ENCODE results near the gene UNKL. TPM values are rescaled to one million over a fixed set of nuclear protein-coding genes. Genes with fewer than 3 reads are reported as not detected.

Gene UNKL
- total and polyA plus RNA-seq, 2 of the 8 experiments (the other 6 are each of a cell fraction or from before 2014, with no cell fraction given) = 25.1 to 31.8 TPM

- TF ChIP-seq ASH2L (IDR thresholded peaks at IDR 0.05; ENCODE audit: low read length) (no peak), CTBP2 (IDR thresholded peaks at IDR 0.05; ENCODE audit: borderline replicate concordance, insufficient read depth, insufficient read length, low read length) (no peak), KDM5A (IDR thresholded peaks at IDR 0.05; ENCODE audit: low read length) (no peak), SP4 (IDR thresholded peaks at IDR 0.05; ENCODE audit: low read length) (no peak)
Measured at GRCh38 chr16:1432388-1433262, 18.1 kb upstream of the UNKL start (continued).
